K562 (cell line): ENCODE measurements around the gene CDC14A.

Experiments
- CHD2 ChIP-seq: IDR thresholded peaks from 2 replicates; pipeline ENCODE4 v1.6.1; 2011; ENCODE audit warnings: low read depth, low read length
- PHF21A ChIP-seq: fragments of 450-650 bp; IDR thresholded peaks from 2 replicates; pipeline ENCODE4 v1.6.1; 2017; ENCODE audit warnings: low read depth, borderline replicate concordance
- POLR2A ChIP-seq: fragments of 450-650 bp; conservative IDR thresholded peaks from 2 replicates; pipeline ENCODE4 v1.6.1; 2016
- POLR2AphosphoS5 ChIP-seq: IDR thresholded peaks from 2 replicates; pipeline ENCODE4 v1.6.1; 2011; ENCODE audit warnings: mild to moderate bottlenecking, low read depth, low read length, moderate library complexity; ENCODE audit not compliant: control insufficient read depth, insufficient read depth
- SRSF9 ChIP-seq: fragments of 200-400 bp; formaldehyde crosslinking; IDR thresholded peaks from 2 replicates; pipeline ENCODE4 v1.6.1; 2017; ENCODE audit warnings: low read depth, low read length, borderline replicate concordance
- ZNF282 ChIP-seq: sonication (generic); formaldehyde crosslinking; IDR thresholded peaks from 2 replicates; pipeline ENCODE4 v1.8.1; 2023; ENCODE audit warnings: missing genetic modification reagents
- TF ChIP-seq, protein P1 (sequence below): sonication (generic); formaldehyde crosslinking; IDR thresholded peaks from 2 replicates; pipeline ENCODE4 v1.8.0; 2022; ENCODE audit warnings: mild to moderate bottlenecking, low read depth, missing genetic modification reagents
- TF ChIP-seq, protein P2 (sequence below), 3 experiments: IDR thresholded peaks in 2 of 3; conservative IDR thresholded peaks in 1 of 3; 2 replicates each; pipeline ENCODE4 v1.5.1; 2011 to 2012; ENCODE audit warnings: low read length in 3 of 3, mild to moderate bottlenecking in 3 of 3, control low read depth in 2 of 3, improper control_type of control experiment in 1 of 3, inconsistent platforms in 1 of 3, low read depth in 1 of 3, mixed read lengths in 1 of 3, moderate library complexity in 1 of 3; ENCODE audit not compliant: insufficient read depth in 2 of 3
- TF ChIP-seq, protein P3 (sequence below): fragments of 450-650 bp; formaldehyde crosslinking; IDR thresholded peaks from 2 replicates; pipeline ENCODE4 v1.4.0; 2022; ENCODE audit warnings: missing genetic modification characterization

DNA sequence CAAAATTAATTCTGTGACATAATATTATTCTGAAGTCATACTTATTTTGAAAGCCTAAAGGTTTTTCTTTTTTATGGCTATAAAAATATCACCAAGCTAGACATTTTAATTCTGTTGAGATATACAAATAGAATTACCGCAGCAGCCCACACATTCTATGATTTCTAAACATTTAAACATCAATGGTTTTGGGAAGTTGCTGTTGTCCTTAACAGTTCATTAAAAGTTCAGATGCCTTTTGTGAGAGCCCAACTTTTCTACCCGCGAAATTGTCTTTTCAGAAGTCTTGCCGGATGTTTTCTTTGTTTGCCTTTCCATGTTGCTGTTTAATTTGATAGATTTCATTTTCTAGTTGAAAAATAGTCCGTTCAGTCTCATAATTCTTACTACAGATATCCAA is 40.5 kb downstream of the CDC14A start:
- TF ChIP-seq, protein P1, sequence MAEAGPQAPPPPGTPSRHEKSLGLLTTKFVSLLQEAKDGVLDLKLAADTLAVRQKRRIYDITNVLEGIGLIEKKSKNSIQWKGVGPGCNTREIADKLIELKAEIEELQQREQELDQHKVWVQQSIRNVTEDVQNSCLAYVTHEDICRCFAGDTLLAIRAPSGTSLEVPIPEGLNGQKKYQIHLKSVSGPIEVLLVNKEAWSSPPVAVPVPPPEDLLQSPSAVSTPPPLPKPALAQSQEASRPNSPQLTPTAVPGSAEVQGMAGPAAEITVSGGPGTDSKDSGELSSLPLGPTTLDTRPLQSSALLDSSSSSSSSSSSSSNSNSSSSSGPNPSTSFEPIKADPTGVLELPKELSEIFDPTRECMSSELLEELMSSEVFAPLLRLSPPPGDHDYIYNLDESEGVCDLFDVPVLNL (CRISPR knock-in tag): no peak
- TF ChIP-seq, protein P2, sequence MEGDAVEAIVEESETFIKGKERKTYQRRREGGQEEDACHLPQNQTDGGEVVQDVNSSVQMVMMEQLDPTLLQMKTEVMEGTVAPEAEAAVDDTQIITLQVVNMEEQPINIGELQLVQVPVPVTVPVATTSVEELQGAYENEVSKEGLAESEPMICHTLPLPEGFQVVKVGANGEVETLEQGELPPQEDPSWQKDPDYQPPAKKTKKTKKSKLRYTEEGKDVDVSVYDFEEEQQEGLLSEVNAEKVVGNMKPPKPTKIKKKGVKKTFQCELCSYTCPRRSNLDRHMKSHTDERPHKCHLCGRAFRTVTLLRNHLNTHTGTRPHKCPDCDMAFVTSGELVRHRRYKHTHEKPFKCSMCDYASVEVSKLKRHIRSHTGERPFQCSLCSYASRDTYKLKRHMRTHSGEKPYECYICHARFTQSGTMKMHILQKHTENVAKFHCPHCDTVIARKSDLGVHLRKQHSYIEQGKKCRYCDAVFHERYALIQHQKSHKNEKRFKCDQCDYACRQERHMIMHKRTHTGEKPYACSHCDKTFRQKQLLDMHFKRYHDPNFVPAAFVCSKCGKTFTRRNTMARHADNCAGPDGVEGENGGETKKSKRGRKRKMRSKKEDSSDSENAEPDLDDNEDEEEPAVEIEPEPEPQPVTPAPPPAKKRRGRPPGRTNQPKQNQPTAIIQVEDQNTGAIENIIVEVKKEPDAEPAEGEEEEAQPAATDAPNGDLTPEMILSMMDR (IDR thresholded peaks at IDR 0.05 in 2 of 3, conservative IDR thresholded peaks at IDR 0.05 in 1 of 3; ENCODE audit: insufficient read depth in 2 of 3, low read depth in 1 of 3, low read length in 3 of 3): no peak
- TF ChIP-seq ZNF282 (CRISPR knock-in tag) (no peak), SRSF9 (no peak), POLR2A (no peak), POLR2AphosphoS5 (no peak), CHD2 (no peak), PHF21A (no peak)
- TF ChIP-seq, protein P3, sequence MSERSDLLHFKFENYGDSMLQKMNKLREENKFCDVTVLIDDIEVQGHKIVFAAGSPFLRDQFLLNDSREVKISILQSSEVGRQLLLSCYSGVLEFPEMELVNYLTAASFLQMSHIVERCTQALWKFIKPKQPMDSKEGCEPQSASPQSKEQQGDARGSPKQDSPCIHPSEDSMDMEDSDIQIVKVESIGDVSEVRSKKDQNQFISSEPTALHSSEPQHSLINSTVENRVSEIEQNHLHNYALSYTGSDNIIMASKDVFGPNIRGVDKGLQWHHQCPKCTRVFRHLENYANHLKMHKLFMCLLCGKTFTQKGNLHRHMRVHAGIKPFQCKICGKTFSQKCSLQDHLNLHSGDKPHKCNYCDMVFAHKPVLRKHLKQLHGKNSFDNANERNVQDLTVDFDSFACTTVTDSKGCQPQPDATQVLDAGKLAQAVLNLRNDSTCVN (CRISPR knock-in tag): no peak
